HG03097 (cell line): ENCODE data around the gene RIPOR1.

Experiments used
- ATAC-seq: cut with Tn5 transposase; IDR thresholded peaks from one replicate; pipeline ENCODE4 v1.9.1; 2021; ENCODE audit not compliant: unreplicated experiment, low FRiP score

The RIPOR1 gene

GRCh38 chr16:67549936-67550335, 21.3 kb downstream of the RIPOR1 start:
- no peak for ATAC-seq

GRCh38 chr16:67551091-67551490, 22.5 kb downstream of the RIPOR1 start:
- ATAC-seq: no peak

- no peak for ATAC-seq
Measured at GRCh38 chr16:67551972-67552371, 23.3 kb downstream of the RIPOR1 start.

- no peak for ATAC-seq
Measured at GRCh38 chr16:67552476-67552875, 23.8 kb downstream of the RIPOR1 start.

- ATAC-seq: no peak
Measured at GRCh38 chr16:67555795-67556212, 27.2 kb downstream of the RIPOR1 start.

GRCh38 chr16:67558859-67559258, 30.2 kb downstream of the RIPOR1 start:
- no peak for ATAC-seq

GRCh38 chr16:67560827-67561342, 32.3 kb downstream of the RIPOR1 start:
- ATAC-seq: no peak

- no peak for ATAC-seq
Measured at GRCh38 chr16:67561501-67561823, 32.8 kb downstream of the RIPOR1 start.

- peak; percentile 84 for ATAC-seq
Measured at GRCh38 chr16:67561824-67562525, 33.3 kb downstream of the RIPOR1 start.

GRCh38 chr16:67562526-67562917, 33.9 kb downstream of the RIPOR1 start, which contains the start of gene CTCF:
CTCF (plus strand) TSS chr16:67562526; CDS start chr16:67610833, 48,307 bp downstream.
- ATAC-seq: peak; percentile 46

- peak; percentile 21 for ATAC-seq
Measured at GRCh38 chr16:67562918-67563707, 34.5 kb downstream of the RIPOR1 start.

GRCh38 chr16:67563708-67564468, 35.3 kb downstream of the RIPOR1 start:
- ATAC-seq: no peak

- ATAC-seq: no peak
Measured at GRCh38 chr16:67565470-67566100, 37.0 kb downstream of the RIPOR1 start.

GRCh38 chr16:67571464-67571863, 42.8 kb downstream of the RIPOR1 start:
- no peak for ATAC-seq

GRCh38 chr16:67571981-67572431, 43.4 kb downstream of the RIPOR1 start:
- ATAC-seq: no peak

GRCh38 chr16:67579686-67580085, 51.1 kb downstream of the RIPOR1 start:
- ATAC-seq: no peak

- no peak for ATAC-seq
Measured at GRCh38 chr16:67580202-67580601, 51.6 kb downstream of the RIPOR1 start.

GRCh38 chr16:67593288-67593687, 64.7 kb downstream of the RIPOR1 start:
- ATAC-seq: no peak

- ATAC-seq: no peak
Measured at GRCh38 chr16:67593701-67594100, 65.1 kb downstream of the RIPOR1 start.

GRCh38 chr16:67594256-67594915, 65.8 kb downstream of the RIPOR1 start:
- no peak for ATAC-seq
